ENCODE data around the gene TANC1. TPM values are rescaled to one million over a fixed set of nuclear protein-coding genes. Genes with fewer than 3 reads are reported as not detected.
A peak's percentile ranks its signal among the peaks of the same experiment; 100 is the strongest.
"Not testable (repeated sequence)": the region's sequence is repeated elsewhere in the genome, so short reads cannot be mapped to it uniquely, and the experiment has no call there.

TANC1 gene
- total RNA-seq, 1 donor, result 34.7 TPM

GRCh38 chr2:159094173-159094737, 125.8 kb downstream of the TANC1 start:
- peak overlapping the region; percentile 8 for H3K4me2 ChIP-seq (ENCODE audit: insufficient read depth, low read length)
- peak; percentile 89 for DNase-seq (ENCODE audit: insufficient read length, low spot score, missing footprints)
- H3K79me2 ChIP-seq (ENCODE audit: insufficient read depth, low read length), result peaks cover 28% of the 10 kb centered on the region
- H3K27me3 ChIP-seq (ENCODE audit: insufficient read depth, low read length), result no peaks in the 10 kb centered on the region
- H3K27ac ChIP-seq (ENCODE audit: low read depth, low read length), result peak overlapping the region; percentile 77
- H3K9me3 ChIP-seq (ENCODE audit: low read depth, low read length), result peaks cover 8% of the 10 kb centered on the region
- H4K20me1 ChIP-seq (ENCODE audit: insufficient read depth, low read length), result no peaks in the 10 kb centered on the region
- no peak for TF ChIP-seq CTCF (IDR thresholded peaks at IDR 0.05; ENCODE audit: extremely low read depth, low read depth, low read length)
- H3K4me3 ChIP-seq (ENCODE audit: insufficient read depth, low read length), result no peak overlapping the region
- H3K36me3 ChIP-seq (ENCODE audit: insufficient read depth, low read length), result no peaks in the 10 kb centered on the region
- no peak overlapping the region for H2AFZ ChIP-seq (ENCODE audit: low read length)
- peaks cover 58% of the 10 kb centered on the region for H3K4me1 ChIP-seq (ENCODE audit: insufficient read depth, low read length)

GRCh38 chr2:159095813-159096212, 127.4 kb downstream of the TANC1 start:
- H3K4me1 ChIP-seq (ENCODE audit: insufficient read depth, low read length), result peaks cover 43% of the 10 kb centered on the region
- DNase-seq (ENCODE audit: insufficient read length, low spot score, missing footprints), result no peak
- no peaks in the 10 kb centered on the region for H3K36me3 ChIP-seq (ENCODE audit: insufficient read depth, low read length)
- peaks cover 8% of the 10 kb centered on the region for H3K9me3 ChIP-seq (ENCODE audit: low read depth, low read length)
- H4K20me1 ChIP-seq (ENCODE audit: insufficient read depth, low read length), result no peaks in the 10 kb centered on the region
- H3K4me3 ChIP-seq (ENCODE audit: insufficient read depth, low read length), result no peak overlapping the region
- H2AFZ ChIP-seq (ENCODE audit: low read length), result no peak overlapping the region
- peaks cover 25% of the 10 kb centered on the region for H3K79me2 ChIP-seq (ENCODE audit: insufficient read depth, low read length)
- no peak overlapping the region for H3K4me2 ChIP-seq (ENCODE audit: insufficient read depth, low read length)
- no peaks in the 10 kb centered on the region for H3K27me3 ChIP-seq (ENCODE audit: insufficient read depth, low read length)
- no peak overlapping the region for H3K27ac ChIP-seq (ENCODE audit: low read depth, low read length)
- no peak for TF ChIP-seq CTCF (IDR thresholded peaks at IDR 0.05; ENCODE audit: extremely low read depth, low read depth, low read length)

- DNase-seq (ENCODE audit: insufficient read length, low spot score, missing footprints); H3K4me2 ChIP-seq (ENCODE audit: insufficient read depth, low read length); H3K9me3 ChIP-seq (ENCODE audit: low read depth, low read length); H3K4me3 ChIP-seq (ENCODE audit: insufficient read depth, low read length); H3K36me3 ChIP-seq (ENCODE audit: insufficient read depth, low read length); H2AFZ ChIP-seq (ENCODE audit: low read length); H3K27ac ChIP-seq (ENCODE audit: low read depth, low read length); H4K20me1 ChIP-seq (ENCODE audit: insufficient read depth, low read length); H3K27me3 ChIP-seq (ENCODE audit: insufficient read depth, low read length): not testable (repeated sequence)
- Histone ChIP-seq H3K4me1 (ENCODE audit: insufficient read depth, low read length) (peaks cover 37% of the 10 kb centered on the region), H3K79me2 (ENCODE audit: insufficient read depth, low read length) (peaks cover 25% of the 10 kb centered on the region)
These were observed 127.9 kb downstream of the TANC1 start for GRCh38 chr2:159096302-159096855.

- H3K27ac ChIP-seq (ENCODE audit: low read depth, low read length), result no peak overlapping the region
- no peak overlapping the region for H2AFZ ChIP-seq (ENCODE audit: low read length)
- H3K4me3 ChIP-seq (ENCODE audit: insufficient read depth, low read length), result no peak overlapping the region
- H4K20me1 ChIP-seq (ENCODE audit: insufficient read depth, low read length), result no peaks in the 10 kb centered on the region
- H3K4me2 ChIP-seq (ENCODE audit: insufficient read depth, low read length), result no peak overlapping the region
- no peak for TF ChIP-seq CTCF (IDR thresholded peaks at IDR 0.05; ENCODE audit: extremely low read depth, low read depth, low read length)
- peaks cover 32% of the 10 kb centered on the region for H3K4me1 ChIP-seq (ENCODE audit: insufficient read depth, low read length)
- H3K27me3 ChIP-seq (ENCODE audit: insufficient read depth, low read length), result no peaks in the 10 kb centered on the region
- H3K9me3 ChIP-seq (ENCODE audit: low read depth, low read length), result peaks cover 8% of the 10 kb centered on the region
- peaks cover 25% of the 10 kb centered on the region for H3K79me2 ChIP-seq (ENCODE audit: insufficient read depth, low read length)
- no peaks in the 10 kb centered on the region for H3K36me3 ChIP-seq (ENCODE audit: insufficient read depth, low read length)
- DNase-seq (ENCODE audit: insufficient read length, low spot score, missing footprints), result no peak
These were observed 128.5 kb downstream of the TANC1 start for GRCh38 chr2:159096901-159097300.

All from osteoblast (primary cell).